HepG2 (cell line): ENCODE results near the gene TGM1. TPM values are rescaled to one million over a fixed set of nuclear protein-coding genes. Genes with fewer than 3 reads are reported as not detected.
A peak's percentile ranks its signal among the peaks of the same experiment; 100 is the strongest.

Experiments used
- ARID3A ChIP-seq: IDR thresholded peaks from 2 replicates; pipeline ENCODE4 v1.6.1; 2012; ENCODE audit warnings: low read depth, low read length, improper control_type of control experiment
- ARID5B ChIP-seq: IDR thresholded peaks from 2 replicates; pipeline ENCODE4 v1.4.0; 2020; ENCODE audit warnings: mild to moderate bottlenecking, missing genetic modification reagents
- ELF1 ChIP-seq: sonication (generic); formaldehyde crosslinking; IDR thresholded peaks from 2 replicates; pipeline ENCODE4 v1.4.0; 2020; ENCODE audit warnings: missing genetic modification reagents
- RXRB ChIP-seq: IDR thresholded peaks from 2 replicates; pipeline ENCODE4 v1.6.1; 2016; ENCODE audit warnings: borderline replicate concordance, missing genetic modification reagents, missing compliant biosample characterization
- SRF ChIP-seq: IDR thresholded peaks from 2 replicates; pipeline ENCODE4 v1.6.1; 2011; ENCODE audit warnings: mild to moderate bottlenecking, low read depth, low read length, moderate library complexity
- TARDBP ChIP-seq: sonication (generic); formaldehyde crosslinking; IDR thresholded peaks from 2 replicates; pipeline ENCODE4 v1.8.0; 2022; ENCODE audit warnings: mild to moderate bottlenecking, missing genetic modification reagents
- TBP ChIP-seq: sonication (generic); formaldehyde crosslinking; IDR thresholded peaks from 2 replicates; pipeline ENCODE4 v1.5.0; 2020; ENCODE audit warnings: missing genetic modification reagents
- TSC22D2 ChIP-seq: sonication (generic); formaldehyde crosslinking; IDR thresholded peaks from 2 replicates; pipeline ENCODE4 v1.5.1; 2020; ENCODE audit warnings: missing genetic modification reagents, mild to moderate bottlenecking, borderline replicate concordance
- XBP1 ChIP-seq: sonication (generic); formaldehyde crosslinking; IDR thresholded peaks from 2 replicates; pipeline ENCODE4 v1.5.0; 2020; ENCODE audit warnings: missing genetic modification reagents
- ZBTB34 ChIP-seq: sonication (generic); formaldehyde crosslinking; IDR thresholded peaks from 2 replicates; pipeline ENCODE4 v1.8.0; 2022; ENCODE audit warnings: mild to moderate bottlenecking, missing genetic modification reagents
- ZC3H4 ChIP-seq: sonication (generic); formaldehyde crosslinking; IDR thresholded peaks from 2 replicates; pipeline ENCODE4 v1.4.0; 2020; ENCODE audit warnings: missing genetic modification reagents, borderline replicate concordance
- ZNF280B ChIP-seq: sonication (generic); formaldehyde crosslinking; IDR thresholded peaks from 2 replicates; pipeline ENCODE4 v1.5.0; 2020; ENCODE audit warnings: missing genetic modification reagents, mild to moderate bottlenecking, borderline replicate concordance
- ZNF354B ChIP-seq: sonication (generic); formaldehyde crosslinking; IDR thresholded peaks from 2 replicates; pipeline ENCODE4 v1.8.0; 2022; ENCODE audit warnings: mild to moderate bottlenecking, missing genetic modification reagents
- ZNF564 ChIP-seq: sonication (generic); formaldehyde crosslinking; IDR thresholded peaks from 2 replicates; pipeline ENCODE4 v1.8.1; 2023; ENCODE audit warnings: mild to moderate bottlenecking, missing genetic modification reagents
- ZNF574 ChIP-seq: sonication (generic); formaldehyde crosslinking; IDR thresholded peaks from 2 replicates; pipeline ENCODE4 v1.4.0; 2020; ENCODE audit warnings: missing genetic modification reagents
- ZNF589 ChIP-seq: sonication (generic); formaldehyde crosslinking; conservative IDR thresholded peaks from 2 replicates; pipeline ENCODE4 v1.8.0; 2022; ENCODE audit warnings: mild to moderate bottlenecking, moderate library complexity, missing genetic modification reagents
- ZNF839 ChIP-seq: sonication (generic); formaldehyde crosslinking; IDR thresholded peaks from 2 replicates; pipeline ENCODE4 v1.4.0; 2020; ENCODE audit warnings: missing genetic modification reagents, mild to moderate bottlenecking, borderline replicate concordance
- polyA plus RNA-seq, 8 experiments: library from polyadenylated mRNA; depleted of rRNA in 3 of 8; stranded (reverse) in 7 of 8; unstranded in 1 of 8; fragments of >200 nt; fragmentation: Illumina TruSeq in 4 of 8; extraction: Trizol in 4 of 8; gene quantifications; 2 replicates each; pipeline versions ENCODE4 v1.2.1 to v1.2.3, GENCODE V29; 2011 to 2016; ENCODE audit warnings: low read depth in 4 of 8, missing spikeins in 1 of 8, mixed read lengths in 1 of 8; ENCODE audit not compliant: insufficient read depth in 1 of 8
- total RNA-seq, 5 experiments: library from RNA; depleted of rRNA; stranded (reverse); fragments of >200 nt; fragmentation: Illumina TruSeq; extraction: Trizol; gene quantifications; 2 replicates each; pipeline ENCODE4 v1.2.3, GENCODE V29; 2016; ENCODE audit warnings: low read depth in 1 of 5

Gene TGM1
- total and polyA plus RNA-seq, 2 of the 13 experiments (the other 11 are each of a cell fraction or from before 2014, with no cell fraction given) = 3.2 to 10.6 TPM

GRCh38 chr14:24255931-24256711 lies 6.9 kb downstream of the TGM1 start (continued):
- TF ChIP-seq ARID5B (CRISPR knock-in tag) (peak; percentile 39; the same call in 1 of the 2 replicates), ZNF839 (CRISPR knock-in tag) (peak; percentile 23; the same call in 1 of the 2 replicates), TARDBP (peak; percentile 17), RXRB (peak; percentile 51), XBP1 (no peak), TSC22D2 (no peak), ELF1 (CRISPR knock-in tag) (no peak), ZNF354B (0 out of 2 replicates have a peak, but pooled peaks have one; percentile 17), ZNF280B (peak; percentile 87; the same call in 1 of the 2 replicates), TBP (CRISPR knock-in tag) (no peak), ARID3A (no peak), ZNF564 (CRISPR knock-in tag) (peak; percentile 72; the same call in 1 of the 2 replicates), ZC3H4 (CRISPR knock-in tag) (no peak), ZNF589 (no peak), SRF (no peak), ZNF574 (CRISPR knock-in tag) (peak; percentile 90), ZBTB34 (CRISPR knock-in tag) (peak; percentile 69; the same call in 1 of the 2 replicates)
